ENCODE data around the gene SLC5A8. TPM values are rescaled to one million over a fixed set of nuclear protein-coding genes. Genes with fewer than 3 reads are reported as not detected.

Gene SLC5A8
- total RNA-seq, 1 experiment from 2014 or later = not detected

GRCh38 chr12:101107032-101107763 lies 102.8 kb downstream of the SLC5A8 start:
- no TSS peak for BruUV-seq (replicated peaks)
- TF ChIP-seq, protein P1, sequence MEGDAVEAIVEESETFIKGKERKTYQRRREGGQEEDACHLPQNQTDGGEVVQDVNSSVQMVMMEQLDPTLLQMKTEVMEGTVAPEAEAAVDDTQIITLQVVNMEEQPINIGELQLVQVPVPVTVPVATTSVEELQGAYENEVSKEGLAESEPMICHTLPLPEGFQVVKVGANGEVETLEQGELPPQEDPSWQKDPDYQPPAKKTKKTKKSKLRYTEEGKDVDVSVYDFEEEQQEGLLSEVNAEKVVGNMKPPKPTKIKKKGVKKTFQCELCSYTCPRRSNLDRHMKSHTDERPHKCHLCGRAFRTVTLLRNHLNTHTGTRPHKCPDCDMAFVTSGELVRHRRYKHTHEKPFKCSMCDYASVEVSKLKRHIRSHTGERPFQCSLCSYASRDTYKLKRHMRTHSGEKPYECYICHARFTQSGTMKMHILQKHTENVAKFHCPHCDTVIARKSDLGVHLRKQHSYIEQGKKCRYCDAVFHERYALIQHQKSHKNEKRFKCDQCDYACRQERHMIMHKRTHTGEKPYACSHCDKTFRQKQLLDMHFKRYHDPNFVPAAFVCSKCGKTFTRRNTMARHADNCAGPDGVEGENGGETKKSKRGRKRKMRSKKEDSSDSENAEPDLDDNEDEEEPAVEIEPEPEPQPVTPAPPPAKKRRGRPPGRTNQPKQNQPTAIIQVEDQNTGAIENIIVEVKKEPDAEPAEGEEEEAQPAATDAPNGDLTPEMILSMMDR (conservative IDR thresholded peaks at IDR 0.05; ENCODE audit: low read depth, low read length) = no peak
- no peak for TF ChIP-seq EZH2 (IDR thresholded peaks at IDR 0.05; ENCODE audit: borderline replicate concordance, low read depth, low read length, poor library complexity, severe bottlenecking)

More at GRCh38 chr12:101107032-101107763, 102.8 kb downstream of the SLC5A8 start:
- Histone ChIP-seq H3K4me1 (ENCODE audit: insufficient read depth, low read length, poor library complexity, severe bottlenecking) (no peaks in the 10 kb centered on the region), H3K9me3 (ENCODE audit: low read depth, low read length, poor library complexity, severe bottlenecking) (no peaks in the 10 kb centered on the region), H3K27ac (ENCODE audit: low read depth, low read length, poor library complexity, severe bottlenecking) (no peak overlapping the region), H3K36me3 (ENCODE audit: insufficient read depth, low read length, poor library complexity, severe bottlenecking) (no peaks in the 10 kb centered on the region), H3K4me3 (ENCODE audit: low read depth, low read length, poor library complexity, severe bottlenecking) (no peak overlapping the region), H3K27me3 (replicated peaks; ENCODE audit: insufficient read depth, low read depth, low read length, poor library complexity) (no peaks in the 10 kb centered on the region)
- POLR2A ChIA-PET (ENCODE audit: low non-redundant PET) = no interaction called here
- no peak for DNase-seq (ENCODE audit: low spot score)
- CTCF ChIA-PET = interaction anchor here (0.6 kb wide), 1 partner anchor 760 kb away, joined by 3 read pairs; no protein-coding TSS in a partner anchor
- intact Hi-C loops (cut with micrococcal nuclease; ENCODE audit: unreplicated experiment) = no loop called here

Other genes starting within 250 kb of the SLC5A8 start
- gene UTP20, start 69.9 kb upstream of the SLC5A8 start, total RNA-seq (2021) = 41.9 and 53.5 TPM in 2 replicates
- gene ARL1, start 197.5 kb upstream of the SLC5A8 start, total RNA-seq (2021) = 56.1 and 61.3 TPM in 2 replicates